ENCODE data around the gene DNAAF9. TPM values are rescaled to one million over a fixed set of nuclear protein-coding genes. Genes with fewer than 3 reads are reported as not detected.

DNAAF9 gene
- total RNA-seq, 4 donors from 2014 or later: 7.1 to 11.5 (median 8.4) TPM

GRCh38 chr20:3383878-3384495 is 23.5 kb downstream of the DNAAF9 start:
- intact Hi-C loops (cut with DNase I; ENCODE audit: low total_unique reads): no loop called here
- DNase-seq (ENCODE audit: low spot score in 2 of 2): no peak
- WGBS, 2 donors: 94 to 98% methylated on average over 7 of the region's 7 CpGs
- no peak overlapping the region for H3K4me3 ChIP-seq (ENCODE audit: low read depth, poor library complexity, severe bottlenecking)
- no peak for TF ChIP-seq POLR2A (IDR thresholded peaks at IDR 0.05)
- no peak for TF ChIP-seq CTCF (IDR thresholded peaks at IDR 0.05)

- TF ChIP-seq POLR2A (IDR thresholded peaks at IDR 0.05) (no peak), CTCF (IDR thresholded peaks at IDR 0.05) (no peak)
- no peak for DNase-seq (ENCODE audit: low spot score in 2 of 2)
- WGBS, 2 donors: 86 to 92% methylated on average over 3 of the region's 3 CpGs
- intact Hi-C loops (cut with DNase I; ENCODE audit: low total_unique reads): no loop called here
- no peak overlapping the region for H3K4me3 ChIP-seq (ENCODE audit: low read depth, poor library complexity, severe bottlenecking)
Observed at GRCh38 chr20:3382836-3383235, 24.6 kb downstream of the DNAAF9 start.

- 62 to 68% methylated on average over 2 of the region's 2 CpGs for WGBS, 2 donors
- intact Hi-C loops (cut with DNase I; ENCODE audit: low total_unique reads): no loop called here
- TF ChIP-seq POLR2A (IDR thresholded peaks at IDR 0.05) (no peak), CTCF (IDR thresholded peaks at IDR 0.05) (no peak)
- H3K4me3 ChIP-seq (ENCODE audit: low read depth, poor library complexity, severe bottlenecking): no peak overlapping the region
- DNase-seq (ENCODE audit: low spot score in 2 of 2): no peak
Observed at GRCh38 chr20:3380228-3381070, 27.0 kb downstream of the DNAAF9 start.

GRCh38 chr20:3378138-3378537 is 29.3 kb downstream of the DNAAF9 start:
- intact Hi-C loops (cut with DNase I; ENCODE audit: low total_unique reads): no loop called here
- DNase-seq (ENCODE audit: low spot score in 2 of 2): no peak
- WGBS, 2 donors: 69 to 75% methylated on average over 2 of the region's 2 CpGs
- no peak overlapping the region for H3K4me3 ChIP-seq (ENCODE audit: low read depth, poor library complexity, severe bottlenecking)
- no peak for TF ChIP-seq CTCF (IDR thresholded peaks at IDR 0.05)

- 79 to 89% methylated on average over 2 of the region's 2 CpGs for WGBS, 2 donors
- DNase-seq (ENCODE audit: low spot score in 2 of 2): no peak
- no peak overlapping the region for H3K4me3 ChIP-seq (ENCODE audit: low read depth, poor library complexity, severe bottlenecking)
- intact Hi-C loops (cut with DNase I; ENCODE audit: low total_unique reads): no loop called here
- no peak for TF ChIP-seq CTCF (IDR thresholded peaks at IDR 0.05)
- TF ChIP-seq POLR2A (IDR thresholded peaks at IDR 0.05): no peak
Observed at GRCh38 chr20:3377644-3378043, 29.8 kb downstream of the DNAAF9 start.

All from lower leg skin (tissue), 4 donors.